Epithelial cell of esophagus (primary cell): Measurements from ENCODE around the gene RIBC1.
"Not testable (repeated sequence)": the region's sequence is repeated elsewhere in the genome, so short reads cannot be mapped to it uniquely, and the experiment has no call there.

ENCODE experiments used
- DNase-seq: peaks from one replicate; pipeline ENCODE4 v3.0.0; 2010; ENCODE audit warnings: low read depth
- H3K4me3 ChIP-seq: 2 replicates; pipeline ENCODE4 v1.5.1; 2011; ENCODE audit warnings: mild to moderate bottlenecking, low read length, control low read depth
- TF ChIP-seq, protein P1 (sequence below): IDR thresholded peaks from 2 replicates; pipeline ENCODE4 v1.5.1; 2011; ENCODE audit warnings: low read depth, mild to moderate bottlenecking, low read length, control low read depth, inconsistent platforms; ENCODE audit not compliant: insufficient read depth; ENCODE audit errors: missing control alignments

Gene RIBC1

DNA sequence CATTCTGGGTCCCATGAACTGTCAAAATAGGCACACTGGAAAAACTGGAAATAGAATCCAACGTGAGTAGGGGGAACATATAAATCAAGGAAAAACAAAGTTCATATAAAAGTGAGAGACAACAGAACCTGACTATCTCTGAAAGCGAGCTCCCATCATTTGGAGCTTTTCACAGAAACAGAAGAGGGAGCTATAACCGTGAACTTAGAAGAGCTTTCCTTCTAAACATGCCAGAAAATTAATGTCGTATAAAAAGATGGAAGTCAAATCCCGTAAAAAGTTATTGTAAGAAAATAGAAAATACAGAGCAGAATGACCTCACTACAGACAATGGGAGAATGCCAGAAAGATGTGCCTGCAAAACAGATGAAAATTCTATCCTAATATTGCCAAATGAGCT, 35.4 kb downstream of the RIBC1 start:
- TF ChIP-seq, protein P1, sequence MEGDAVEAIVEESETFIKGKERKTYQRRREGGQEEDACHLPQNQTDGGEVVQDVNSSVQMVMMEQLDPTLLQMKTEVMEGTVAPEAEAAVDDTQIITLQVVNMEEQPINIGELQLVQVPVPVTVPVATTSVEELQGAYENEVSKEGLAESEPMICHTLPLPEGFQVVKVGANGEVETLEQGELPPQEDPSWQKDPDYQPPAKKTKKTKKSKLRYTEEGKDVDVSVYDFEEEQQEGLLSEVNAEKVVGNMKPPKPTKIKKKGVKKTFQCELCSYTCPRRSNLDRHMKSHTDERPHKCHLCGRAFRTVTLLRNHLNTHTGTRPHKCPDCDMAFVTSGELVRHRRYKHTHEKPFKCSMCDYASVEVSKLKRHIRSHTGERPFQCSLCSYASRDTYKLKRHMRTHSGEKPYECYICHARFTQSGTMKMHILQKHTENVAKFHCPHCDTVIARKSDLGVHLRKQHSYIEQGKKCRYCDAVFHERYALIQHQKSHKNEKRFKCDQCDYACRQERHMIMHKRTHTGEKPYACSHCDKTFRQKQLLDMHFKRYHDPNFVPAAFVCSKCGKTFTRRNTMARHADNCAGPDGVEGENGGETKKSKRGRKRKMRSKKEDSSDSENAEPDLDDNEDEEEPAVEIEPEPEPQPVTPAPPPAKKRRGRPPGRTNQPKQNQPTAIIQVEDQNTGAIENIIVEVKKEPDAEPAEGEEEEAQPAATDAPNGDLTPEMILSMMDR, result no peak
- DNase-seq, result peak; percentile 6
- no peak overlapping the region for H3K4me3 ChIP-seq

DNA sequence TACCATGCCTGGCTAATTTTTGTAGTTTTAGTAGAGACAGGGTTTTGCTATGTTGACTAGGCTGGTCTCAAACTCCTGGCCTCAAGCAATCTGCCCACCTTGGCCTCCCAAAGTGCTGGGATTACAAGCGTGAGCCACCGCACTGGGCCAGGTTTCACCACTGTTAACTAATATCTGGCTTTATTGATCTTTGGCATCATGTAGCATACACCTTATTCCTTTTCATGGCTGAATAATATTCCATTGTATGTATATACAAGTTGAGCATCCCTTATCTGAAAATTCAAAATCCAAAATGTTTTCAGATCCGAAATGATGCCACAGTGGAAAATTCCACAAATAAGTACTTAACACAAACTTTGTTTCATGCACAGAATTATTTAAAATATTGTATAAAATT, 46.0 kb downstream of the RIBC1 start:
- not testable (repeated sequence) for DNase-seq, H3K4me3 ChIP-seq

DNA sequence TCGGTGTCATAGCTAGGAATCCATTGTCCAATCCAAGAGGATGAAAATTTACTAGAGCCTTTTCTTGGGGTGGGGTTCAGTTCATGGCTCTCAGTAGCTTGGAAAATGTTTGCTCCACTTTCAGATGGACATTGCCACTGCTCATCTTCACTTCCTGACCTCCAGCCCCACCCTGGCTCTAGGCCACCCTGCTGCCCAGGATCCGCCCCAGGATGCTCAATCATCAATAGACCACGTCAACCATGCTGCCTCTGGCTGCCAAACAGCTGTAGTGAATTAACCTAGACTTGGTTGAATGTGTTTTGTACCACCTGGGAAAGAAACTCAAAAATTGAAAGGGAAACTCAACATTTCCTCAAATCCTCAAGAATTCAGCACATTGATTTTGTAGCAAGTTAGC, 48.7 kb downstream of the RIBC1 start:
- no peak for DNase-seq
- H3K4me3 ChIP-seq, result no peak overlapping the region
- TF ChIP-seq, protein P1, result no peak

DNA sequence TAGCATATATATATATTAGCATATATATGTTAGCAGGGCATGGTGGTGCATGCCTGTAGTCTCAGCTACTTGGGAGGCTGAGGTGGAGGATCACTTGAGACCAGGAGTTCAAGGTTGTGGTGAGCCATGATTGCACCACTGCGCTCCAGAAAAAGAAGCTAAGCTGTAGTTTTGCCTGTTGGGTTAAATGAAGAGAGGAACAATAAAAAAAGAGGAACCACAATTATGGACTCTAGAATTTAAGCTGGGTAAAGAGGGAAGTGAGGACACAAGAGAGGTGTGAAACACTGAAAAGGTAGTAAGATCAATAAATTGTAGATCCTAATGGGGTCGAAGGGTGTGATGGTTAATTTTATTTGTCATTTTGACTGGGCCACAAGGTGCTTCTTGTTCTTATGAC, 52.0 kb downstream of the RIBC1 start:
- TF ChIP-seq, protein P1, result no peak
- no peak overlapping the region for H3K4me3 ChIP-seq
- no peak for DNase-seq

DNA sequence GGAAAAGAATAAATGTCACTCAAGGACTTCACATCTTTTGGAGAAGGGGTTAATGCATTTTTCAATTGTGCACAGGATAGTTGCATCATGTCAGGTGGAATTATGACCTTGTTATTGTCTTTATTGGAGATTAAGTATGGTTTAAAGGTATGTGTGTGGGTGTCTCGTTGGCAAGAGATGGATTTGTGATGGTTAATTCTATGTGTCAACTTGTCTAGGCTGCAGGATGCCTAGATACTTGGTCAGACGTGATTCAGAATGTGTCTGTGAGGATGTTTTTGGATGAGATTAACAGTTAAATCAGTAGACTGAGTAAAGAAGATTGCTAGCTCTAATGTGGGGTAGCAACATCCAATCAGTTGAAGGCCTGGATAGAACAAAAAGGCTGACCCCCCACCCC, 53.7 kb downstream of the RIBC1 start:
- TF ChIP-seq, protein P1, result no peak
- peak; percentile 88 for DNase-seq

DNA sequence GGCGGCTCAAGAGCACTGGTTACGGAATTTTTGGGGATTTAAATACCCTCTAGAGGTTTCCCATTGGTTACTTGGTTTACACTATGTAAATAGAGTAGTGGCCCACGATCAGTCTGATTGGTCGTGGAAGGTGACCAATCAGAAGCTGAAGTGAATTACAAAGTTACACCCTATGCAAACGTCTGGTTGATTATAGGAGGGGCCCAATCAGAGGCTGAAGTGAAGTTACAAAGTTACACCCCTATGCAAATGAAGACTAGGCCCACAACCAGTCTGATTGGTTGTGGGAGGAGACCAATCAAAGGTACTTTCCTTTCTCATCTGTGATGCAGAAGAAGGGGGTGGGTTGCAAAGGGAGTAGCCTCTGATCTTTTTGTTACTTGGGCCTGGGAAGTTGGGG, 56.6 kb downstream of the RIBC1 start:
- peak; percentile 15 for DNase-seq
- H3K4me3 ChIP-seq, result no peak overlapping the region
- TF ChIP-seq, protein P1, result no peak

More for the DNA sequence above, 53.7 kb downstream of the RIBC1 start:
- H3K4me3 ChIP-seq, result no peak overlapping the region
